GM23338 (cell line): ENCODE results near the gene TOB2.

Source experiments
- CREB1 ChIP-seq: fragments of 250-450 bp; sonication (Bioruptor Pico); IDR thresholded peaks from 2 replicates; pipeline ENCODE4 v1.5.0; 2020; ENCODE audit warnings: low read depth, mild to moderate bottlenecking, moderate library complexity
- ETS1 ChIP-seq: IDR thresholded peaks from 2 replicates; pipeline ENCODE4 v1.6.1; 2016; ENCODE audit warnings: antibody characterized with exemption
- EZH2 ChIP-seq: fragments of 200-600 bp; sonication (generic); IDR thresholded peaks from one replicate; pipeline ENCODE4 v1.8.0; 2017; ENCODE audit warnings: antibody characterized with exemption, mild to moderate bottlenecking, low read depth; ENCODE audit not compliant: unreplicated experiment
- EZH2phosphoT487 ChIP-seq: fragments of 200-600 bp; sonication (generic); IDR thresholded peaks from one replicate; pipeline ENCODE4 v1.8.1; 2018; ENCODE audit warnings: antibody characterized with exemption; ENCODE audit not compliant: unreplicated experiment
- JUNB ChIP-seq: IDR thresholded peaks from one replicate; pipeline ENCODE4 v1.6.1; 2016; ENCODE audit warnings: antibody characterized with exemption; ENCODE audit not compliant: unreplicated experiment
- POLR2AphosphoS5 ChIP-seq: IDR thresholded peaks from 2 replicates; pipeline ENCODE4 v1.6.1; 2016; ENCODE audit warnings: antibody characterized with exemption, low read depth
- REST ChIP-seq: IDR thresholded peaks from one replicate; pipeline ENCODE4 v1.6.1; 2018; ENCODE audit warnings: antibody characterized with exemption; ENCODE audit not compliant: unreplicated experiment
- STAT1 ChIP-seq: IDR thresholded peaks from one replicate; pipeline ENCODE4 v1.6.1; 2016; ENCODE audit warnings: antibody characterized with exemption; ENCODE audit not compliant: unreplicated experiment
- ZNF114 ChIP-seq: fragments of 250-450 bp; sonication (Bioruptor Pico); IDR thresholded peaks from 2 replicates; pipeline ENCODE4 v1.5.0; 2020; ENCODE audit warnings: mild to moderate bottlenecking, moderate library complexity
- ZNF331 ChIP-seq: fragments of 250-450 bp; sonication (Bioruptor Pico); IDR thresholded peaks from 2 replicates; pipeline ENCODE4 v1.5.0; 2020; ENCODE audit warnings: low read depth, mild to moderate bottlenecking, moderate library complexity
- TF ChIP-seq, protein P1 (sequence below), 2 experiments: fragments of 200-600 bp in 1 of 2; sonication (generic) in 1 of 2; conservative IDR thresholded peaks; 2 replicates each; pipeline versions ENCODE4 v1.5.1 to v1.6.1; 2016 to 2017; ENCODE audit warnings: antibody characterized with exemption in 2 of 2, low read depth in 2 of 2, mild to moderate bottlenecking in 2 of 2, moderate library complexity in 1 of 2

DNA sequence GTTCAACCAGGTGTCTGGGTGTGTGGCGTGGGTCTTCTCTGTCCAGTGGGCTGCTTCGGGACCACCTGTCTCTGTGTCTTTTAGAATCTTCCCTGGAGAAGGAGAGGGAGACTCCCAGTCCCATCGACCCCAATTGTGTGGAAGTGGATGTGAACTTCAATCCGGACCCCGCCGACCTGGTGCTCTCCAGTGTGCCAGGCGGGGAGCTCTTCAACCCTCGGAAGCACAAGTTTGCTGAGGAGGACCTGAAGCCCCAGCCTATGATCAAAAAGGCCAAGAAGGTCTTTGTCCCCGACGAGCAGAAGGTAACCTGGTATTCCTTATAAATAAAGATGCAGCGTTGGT, 52.6 kb downstream of the TOB2 start:
- TF ChIP-seq, protein P1, sequence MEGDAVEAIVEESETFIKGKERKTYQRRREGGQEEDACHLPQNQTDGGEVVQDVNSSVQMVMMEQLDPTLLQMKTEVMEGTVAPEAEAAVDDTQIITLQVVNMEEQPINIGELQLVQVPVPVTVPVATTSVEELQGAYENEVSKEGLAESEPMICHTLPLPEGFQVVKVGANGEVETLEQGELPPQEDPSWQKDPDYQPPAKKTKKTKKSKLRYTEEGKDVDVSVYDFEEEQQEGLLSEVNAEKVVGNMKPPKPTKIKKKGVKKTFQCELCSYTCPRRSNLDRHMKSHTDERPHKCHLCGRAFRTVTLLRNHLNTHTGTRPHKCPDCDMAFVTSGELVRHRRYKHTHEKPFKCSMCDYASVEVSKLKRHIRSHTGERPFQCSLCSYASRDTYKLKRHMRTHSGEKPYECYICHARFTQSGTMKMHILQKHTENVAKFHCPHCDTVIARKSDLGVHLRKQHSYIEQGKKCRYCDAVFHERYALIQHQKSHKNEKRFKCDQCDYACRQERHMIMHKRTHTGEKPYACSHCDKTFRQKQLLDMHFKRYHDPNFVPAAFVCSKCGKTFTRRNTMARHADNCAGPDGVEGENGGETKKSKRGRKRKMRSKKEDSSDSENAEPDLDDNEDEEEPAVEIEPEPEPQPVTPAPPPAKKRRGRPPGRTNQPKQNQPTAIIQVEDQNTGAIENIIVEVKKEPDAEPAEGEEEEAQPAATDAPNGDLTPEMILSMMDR (conservative IDR thresholded peaks at IDR 0.05; ENCODE audit: low read depth in 2 of 2), result no peak
- no peak for TF ChIP-seq POLR2AphosphoS5
- no peak for TF ChIP-seq REST
- no peak for TF ChIP-seq EZH2
- no peak for TF ChIP-seq EZH2phosphoT487
- no peak for TF ChIP-seq ZNF114 (CRISPR knock-in tag)
- no peak for TF ChIP-seq CREB1 (CRISPR knock-in tag)
- no peak for TF ChIP-seq ETS1
- no peak for TF ChIP-seq JUNB
- no peak for TF ChIP-seq STAT1
- TF ChIP-seq ZNF331 (CRISPR knock-in tag), result no peak
